Measurements from ENCODE around the gene MEIS1. TPM values are rescaled to one million over a fixed set of nuclear protein-coding genes. Genes with fewer than 3 reads are reported as not detected.

The MEIS1 gene
- total RNA-seq, 1 donor from 2014 or later: not detected

DNA sequence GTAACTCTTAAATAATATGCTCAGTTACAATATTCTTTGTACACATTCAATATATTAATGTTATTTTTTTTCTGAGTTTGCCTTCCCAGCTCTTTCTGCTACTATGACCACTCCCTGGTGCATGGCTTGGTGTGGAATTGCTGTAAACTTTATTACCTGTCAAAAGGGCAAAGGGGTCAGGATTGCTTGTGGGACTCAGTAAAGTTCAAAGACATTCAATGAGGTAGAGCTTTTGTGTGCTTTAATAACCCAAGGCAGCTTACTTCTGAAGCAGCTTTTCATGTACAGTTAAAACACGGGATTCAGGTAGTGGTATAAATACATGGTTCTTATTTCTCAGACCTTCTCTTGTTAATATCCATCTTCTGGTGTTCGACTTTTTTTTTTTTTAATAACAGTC is 132.8 kb downstream of the MEIS1 start:
- Mint-ChIP-seq H3K9me3 (no peaks in the 10 kb centered on the region), H3K4me1 (ENCODE audit: low read depth) (no peaks in the 10 kb centered on the region), H3K27ac (no peak overlapping the region), H3K27me3 (ENCODE audit: low read depth) (peaks cover 5% of the 10 kb centered on the region), H3K36me3 (ENCODE audit: low read depth) (no peaks in the 10 kb centered on the region), H3K4me3 (ENCODE audit: low read depth) (no peak overlapping the region)
- DNase-seq (ENCODE audit: low spot score): no peak
- intact Hi-C loops (cut with micrococcal nuclease): no loop called here

DNA sequence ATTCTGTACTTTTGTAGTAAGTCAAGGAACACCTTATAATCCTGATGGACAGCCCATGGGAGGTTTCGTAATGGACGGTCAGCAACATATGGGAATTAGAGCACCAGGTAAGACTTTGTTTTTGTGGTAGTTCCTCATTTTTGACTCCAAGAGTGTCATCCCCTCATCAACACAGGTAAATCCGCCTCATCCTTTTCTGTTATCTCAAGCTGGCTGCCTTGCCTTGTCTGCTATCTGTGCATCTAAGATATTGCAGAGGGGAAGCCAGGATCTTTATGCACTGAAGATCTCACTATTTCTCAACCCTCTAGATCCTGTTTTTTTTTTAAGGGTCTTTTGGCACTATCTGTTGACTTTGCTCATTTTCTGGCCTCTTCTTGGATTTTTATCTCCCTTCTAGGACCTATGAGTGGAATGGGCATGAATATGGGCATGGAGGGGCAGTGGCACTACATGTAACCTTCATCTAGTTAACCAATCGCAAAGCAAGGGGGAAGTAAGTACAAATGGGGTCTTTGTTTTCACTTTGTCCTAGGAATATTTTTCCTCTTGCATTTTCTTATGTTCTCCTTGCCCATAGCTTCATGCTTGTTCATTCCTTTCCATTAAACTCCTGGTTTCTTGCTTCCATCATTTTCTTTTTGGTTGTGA is 133.8 kb downstream of the MEIS1 start:
- no peaks in the 10 kb centered on the region for H3K36me3 Mint-ChIP-seq (ENCODE audit: low read depth)
- H3K4me1 Mint-ChIP-seq (ENCODE audit: low read depth): no peaks in the 10 kb centered on the region
- no peak overlapping the region for H3K4me3 Mint-ChIP-seq (ENCODE audit: low read depth)
- no peak for DNase-seq (ENCODE audit: low spot score)
- H3K27ac Mint-ChIP-seq: no peak overlapping the region
- intact Hi-C loops (cut with micrococcal nuclease): no loop called here
- H3K9me3 Mint-ChIP-seq: no peaks in the 10 kb centered on the region
- peaks cover 8% of the 10 kb centered on the region for H3K27me3 Mint-ChIP-seq (ENCODE audit: low read depth)

- H3K27ac Mint-ChIP-seq: no peak overlapping the region
- intact Hi-C loops (cut with micrococcal nuclease): no loop called here
- no peak overlapping the region for H3K4me3 Mint-ChIP-seq (ENCODE audit: low read depth)
- H3K9me3 Mint-ChIP-seq: no peaks in the 10 kb centered on the region
- no peaks in the 10 kb centered on the region for H3K36me3 Mint-ChIP-seq (ENCODE audit: low read depth)
- peaks cover 12% of the 10 kb centered on the region for H3K27me3 Mint-ChIP-seq (ENCODE audit: low read depth)
- no peak for DNase-seq (ENCODE audit: low spot score)
- no peaks in the 10 kb centered on the region for H3K4me1 Mint-ChIP-seq (ENCODE audit: low read depth)
Measured at GRCh38 chr2:66569321-66569851, 134.5 kb downstream of the MEIS1 start.

DNA sequence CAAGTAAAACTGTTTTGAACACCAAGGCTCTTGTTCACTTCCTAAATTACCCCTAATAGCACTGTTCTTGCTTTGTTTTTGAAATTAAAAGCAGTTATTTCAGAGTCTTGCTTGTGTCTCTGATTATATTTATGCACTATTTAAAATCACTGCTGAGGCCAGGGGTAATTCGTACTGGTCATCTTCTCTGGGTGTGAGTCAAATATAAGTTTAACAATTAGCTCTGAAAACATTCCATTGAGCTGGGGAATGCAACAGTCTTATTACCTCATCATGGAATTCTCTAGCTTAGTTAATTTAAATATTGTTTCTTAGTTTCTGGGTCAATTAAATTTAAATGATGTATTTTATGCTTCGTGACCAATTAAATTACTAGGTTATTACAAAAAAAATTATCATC is 135.0 kb downstream of the MEIS1 start:
- Mint-ChIP-seq H3K27me3 (ENCODE audit: low read depth) (peaks cover 15% of the 10 kb centered on the region), H3K27ac (no peak overlapping the region), H3K4me1 (ENCODE audit: low read depth) (peaks cover under 1% of the 10 kb centered on the region), H3K9me3 (no peaks in the 10 kb centered on the region), H3K4me3 (ENCODE audit: low read depth) (no peak overlapping the region), H3K36me3 (ENCODE audit: low read depth) (no peaks in the 10 kb centered on the region)
- no peak for DNase-seq (ENCODE audit: low spot score)
- intact Hi-C loops (cut with micrococcal nuclease): no loop called here

DNA sequence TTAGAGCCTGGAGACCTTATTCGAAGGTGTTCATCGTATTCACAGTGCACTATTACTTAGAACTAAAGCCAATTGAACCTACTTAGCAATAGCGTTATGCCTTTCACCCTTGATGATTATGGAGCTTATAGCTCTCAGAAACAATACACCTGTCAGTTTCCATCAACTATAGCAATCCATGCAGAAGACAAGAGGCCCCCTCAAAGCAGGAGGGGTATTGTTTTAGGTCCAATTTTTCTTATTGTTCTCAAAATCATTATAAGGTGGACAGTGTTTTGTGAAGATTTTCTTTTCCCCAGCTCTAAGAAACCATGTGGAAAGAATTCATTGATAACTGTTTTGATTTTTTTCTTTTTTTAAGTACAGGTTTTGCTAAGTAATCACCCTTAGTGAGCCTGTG is 135.5 kb downstream of the MEIS1 start:
- H3K9me3 Mint-ChIP-seq: no peaks in the 10 kb centered on the region
- peaks cover 3% of the 10 kb centered on the region for H3K4me1 Mint-ChIP-seq (ENCODE audit: low read depth)
- no peaks in the 10 kb centered on the region for H3K36me3 Mint-ChIP-seq (ENCODE audit: low read depth)
- H3K4me3 Mint-ChIP-seq (ENCODE audit: low read depth): no peak overlapping the region
- intact Hi-C loops (cut with micrococcal nuclease): no loop called here
- H3K27ac Mint-ChIP-seq: no peak overlapping the region
- peaks cover 20% of the 10 kb centered on the region for H3K27me3 Mint-ChIP-seq (ENCODE audit: low read depth)
- DNase-seq (ENCODE audit: low spot score): no peak

- Mint-ChIP-seq H3K4me1 (ENCODE audit: low read depth) (peaks cover 4% of the 10 kb centered on the region), H3K36me3 (ENCODE audit: low read depth) (no peaks in the 10 kb centered on the region), H3K9me3 (no peaks in the 10 kb centered on the region), H3K4me3 (ENCODE audit: low read depth) (no peak overlapping the region), H3K27ac (no peak overlapping the region), H3K27me3 (ENCODE audit: low read depth) (peaks cover 28% of the 10 kb centered on the region)
- intact Hi-C loops (cut with micrococcal nuclease): no loop called here
- DNase-seq (ENCODE audit: low spot score): no peak
Measured at GRCh38 chr2:66571918-66572317, 137.0 kb downstream of the MEIS1 start.

DNA sequence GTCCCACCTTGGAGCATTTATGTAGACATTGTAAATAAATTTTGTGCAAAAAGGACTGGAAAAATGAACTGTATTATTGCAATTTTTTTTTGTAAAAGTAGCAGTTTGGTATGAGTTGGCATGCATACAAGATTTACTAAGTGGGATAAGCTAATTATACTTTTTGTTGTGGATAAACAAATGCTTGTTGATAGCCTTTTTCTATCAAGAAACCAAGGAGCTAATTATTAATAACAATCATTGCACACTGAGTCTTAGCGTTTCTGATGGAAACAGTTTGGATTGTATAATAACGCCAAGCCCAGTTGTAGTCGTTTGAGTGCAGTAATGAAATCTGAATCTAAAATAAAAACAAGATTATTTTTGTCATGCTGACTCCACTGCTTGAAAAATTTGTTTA is 137.5 kb downstream of the MEIS1 start:
- Mint-ChIP-seq H3K4me3 (ENCODE audit: low read depth) (no peak overlapping the region), H3K27ac (no peak overlapping the region), H3K36me3 (ENCODE audit: low read depth) (no peaks in the 10 kb centered on the region), H3K4me1 (ENCODE audit: low read depth) (peaks cover 4% of the 10 kb centered on the region), H3K27me3 (ENCODE audit: low read depth) (peaks cover 33% of the 10 kb centered on the region), H3K9me3 (no peaks in the 10 kb centered on the region)
- DNase-seq (ENCODE audit: low spot score): no peak
- intact Hi-C loops (cut with micrococcal nuclease): no loop called here

DNA sequence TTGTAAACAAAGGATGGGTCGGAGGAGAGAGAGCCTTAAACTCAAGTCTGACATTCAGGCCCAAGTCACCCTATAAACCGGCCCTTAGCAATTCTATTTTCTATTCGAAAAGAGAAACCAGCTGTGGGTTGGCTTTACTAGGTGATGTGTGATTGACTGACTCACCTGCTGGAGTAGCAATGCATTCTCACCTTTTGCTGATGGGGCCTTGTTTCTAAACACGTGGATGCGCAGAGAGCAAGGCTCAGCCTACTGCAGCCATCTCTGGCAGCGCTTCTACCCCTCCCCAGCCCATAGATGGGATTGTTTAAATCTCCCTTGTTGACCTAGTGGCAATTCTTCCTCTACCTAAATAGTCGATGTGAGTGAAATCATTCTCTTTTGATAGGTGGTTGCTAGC is 138.5 kb downstream of the MEIS1 start:
- Mint-ChIP-seq H3K27me3 (ENCODE audit: low read depth) (peaks cover 42% of the 10 kb centered on the region), H3K4me3 (ENCODE audit: low read depth) (no peak overlapping the region), H3K9me3 (no peaks in the 10 kb centered on the region), H3K27ac (no peak overlapping the region), H3K36me3 (ENCODE audit: low read depth) (no peaks in the 10 kb centered on the region), H3K4me1 (ENCODE audit: low read depth) (peaks cover 4% of the 10 kb centered on the region)
- intact Hi-C loops (cut with micrococcal nuclease): no loop called here
- DNase-seq (ENCODE audit: low spot score): no peak

GRCh38 chr2:66573821-66574233 is 138.9 kb downstream of the MEIS1 start:
- no peaks in the 10 kb centered on the region for H3K9me3 Mint-ChIP-seq
- H3K36me3 Mint-ChIP-seq (ENCODE audit: low read depth): no peaks in the 10 kb centered on the region
- no peak overlapping the region for H3K4me3 Mint-ChIP-seq (ENCODE audit: low read depth)
- peaks cover 4% of the 10 kb centered on the region for H3K4me1 Mint-ChIP-seq (ENCODE audit: low read depth)
- no peak for DNase-seq (ENCODE audit: low spot score)
- peaks cover 47% of the 10 kb centered on the region for H3K27me3 Mint-ChIP-seq (ENCODE audit: low read depth)
- H3K27ac Mint-ChIP-seq: no peak overlapping the region
- intact Hi-C loops (cut with micrococcal nuclease): no loop called here

DNA sequence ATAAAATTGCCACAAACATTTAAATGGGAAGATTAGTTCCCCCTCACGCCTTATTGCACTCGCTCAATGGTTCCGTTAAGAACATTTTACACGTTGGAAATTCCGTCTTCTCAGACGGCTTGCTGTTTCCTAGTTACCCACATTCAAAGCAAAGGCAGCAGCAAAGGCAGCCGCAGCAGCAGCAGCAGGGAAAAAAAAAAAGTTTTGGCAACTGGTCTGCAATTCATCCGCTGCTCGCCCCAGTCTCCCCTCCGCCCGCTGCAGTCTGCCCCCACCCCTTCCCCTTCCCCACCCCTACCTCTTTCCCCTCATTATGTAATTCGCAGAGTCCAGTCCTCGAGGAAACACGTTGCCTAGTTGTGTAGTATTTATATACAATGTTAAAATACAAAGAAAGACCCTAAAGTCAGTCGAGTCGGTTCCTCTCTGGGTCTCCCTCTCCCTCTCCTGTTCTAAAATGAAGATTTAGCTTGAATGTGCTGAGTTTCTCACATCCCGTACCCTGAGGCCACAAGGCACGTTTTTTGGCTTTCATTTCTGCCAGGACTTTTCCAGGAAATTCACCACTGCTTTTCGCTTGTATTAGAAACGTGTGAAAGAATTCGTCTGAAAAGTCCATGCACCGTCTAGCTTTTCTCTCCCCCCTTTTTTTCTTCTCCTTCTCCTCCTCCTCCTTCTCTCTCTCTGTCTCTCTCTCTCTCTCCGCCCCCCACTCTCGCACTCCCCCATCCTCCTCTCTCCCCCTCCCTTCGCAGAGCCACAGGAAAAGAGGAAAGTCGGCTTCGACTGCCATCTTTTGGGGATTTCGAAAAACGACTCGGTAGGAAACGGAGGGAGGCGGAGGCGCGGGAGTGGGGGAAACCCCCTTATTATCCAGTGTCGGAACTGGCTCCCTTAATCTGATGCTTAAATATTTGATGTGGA is 140.0 kb downstream of the MEIS1 start:
- intact Hi-C loops (cut with micrococcal nuclease): no loop called here
- Mint-ChIP-seq H3K4me1 (ENCODE audit: low read depth) (peaks cover 4% of the 10 kb centered on the region), H3K4me3 (ENCODE audit: low read depth) (no peak overlapping the region), H3K27ac (no peak overlapping the region), H3K36me3 (ENCODE audit: low read depth) (no peaks in the 10 kb centered on the region), H3K27me3 (ENCODE audit: low read depth) (peaks cover 56% of the 10 kb centered on the region), H3K9me3 (no peaks in the 10 kb centered on the region)
- DNase-seq (ENCODE audit: low spot score): no peak

DNA sequence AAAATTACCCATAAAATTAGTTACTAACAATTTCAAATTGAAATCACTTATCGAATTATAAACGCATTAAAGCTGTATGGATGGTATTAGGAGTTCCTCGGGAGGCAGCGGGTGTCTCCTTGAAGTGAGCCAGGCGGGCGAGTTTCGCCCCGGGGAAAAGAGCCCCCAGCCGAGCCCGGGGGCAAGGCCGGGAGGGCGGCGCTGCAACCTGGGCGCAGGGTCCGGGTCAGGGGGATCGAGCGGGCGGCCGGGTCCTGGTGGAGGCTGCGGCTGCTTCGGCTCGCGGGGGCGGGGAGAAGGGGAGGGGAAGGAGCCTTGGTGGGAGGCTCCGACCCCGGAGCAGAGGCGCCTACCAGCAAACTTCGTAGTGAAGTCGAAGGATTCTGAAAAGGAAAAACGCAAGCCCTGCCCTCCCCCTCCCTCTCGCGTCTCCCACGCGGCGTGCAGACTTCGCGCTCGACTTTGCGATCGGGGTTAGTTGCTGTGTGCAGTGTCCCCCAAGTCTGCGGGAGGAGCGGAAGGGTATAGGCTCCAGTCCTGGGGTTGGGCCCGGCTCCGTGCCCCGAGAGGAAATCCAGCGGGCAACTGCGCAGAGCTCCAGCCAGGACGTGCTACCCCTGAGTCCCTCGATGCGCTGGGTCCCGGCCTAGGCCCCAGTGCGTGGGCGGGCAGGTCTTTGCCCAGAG is 140.8 kb downstream of the MEIS1 start:
- peaks cover 61% of the 10 kb centered on the region for H3K27me3 Mint-ChIP-seq (ENCODE audit: low read depth)
- peaks cover 4% of the 10 kb centered on the region for H3K4me1 Mint-ChIP-seq (ENCODE audit: low read depth)
- no peak for DNase-seq (ENCODE audit: low spot score)
- no peak overlapping the region for H3K4me3 Mint-ChIP-seq (ENCODE audit: low read depth)
- H3K27ac Mint-ChIP-seq: no peak overlapping the region
- H3K9me3 Mint-ChIP-seq: no peaks in the 10 kb centered on the region
- intact Hi-C loops (cut with micrococcal nuclease): loop anchor here (2.0 kb wide), 1 partner anchor 143 kb away; no protein-coding TSS in a partner anchor
- no peaks in the 10 kb centered on the region for H3K36me3 Mint-ChIP-seq (ENCODE audit: low read depth)

DNA sequence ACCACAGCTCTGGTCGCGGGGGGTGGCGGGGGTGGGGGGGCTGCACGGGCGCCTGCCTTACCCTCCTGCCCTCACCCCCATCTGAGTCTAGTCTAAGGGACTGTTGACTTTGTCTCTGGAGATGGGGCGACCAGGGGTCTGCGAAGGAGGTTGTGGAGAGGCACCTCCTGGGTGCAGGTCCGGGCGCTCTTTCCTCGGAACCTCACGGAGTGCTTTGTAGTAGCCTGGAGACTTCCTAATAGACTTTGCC is 141.3 kb downstream of the MEIS1 start:
- no peak overlapping the region for H3K4me3 Mint-ChIP-seq (ENCODE audit: low read depth)
- no peaks in the 10 kb centered on the region for H3K9me3 Mint-ChIP-seq
- no peak overlapping the region for H3K27ac Mint-ChIP-seq
- no peaks in the 10 kb centered on the region for H3K36me3 Mint-ChIP-seq (ENCODE audit: low read depth)
- peaks cover 5% of the 10 kb centered on the region for H3K4me1 Mint-ChIP-seq (ENCODE audit: low read depth)
- peaks cover 66% of the 10 kb centered on the region for H3K27me3 Mint-ChIP-seq (ENCODE audit: low read depth)
- intact Hi-C loops (cut with micrococcal nuclease): loop anchor here (2.0 kb wide), 1 partner anchor 143 kb away; no protein-coding TSS in a partner anchor
- DNase-seq (ENCODE audit: low spot score): no peak
